ENCODE data around the gene EIF2B4.
"Not testable (repeated sequence)": the region's sequence is repeated elsewhere in the genome, so short reads cannot be mapped to it uniquely, and the experiment has no call there.

EIF2B4 gene

GRCh38 chr2:27378096-27378808 is 8.1 kb upstream of the EIF2B4 start:
- DNase-seq (ENCODE audit: low spot score) (no peak), FAIRE-seq (no peak)

- FAIRE-seq: no peak
- DNase-seq (ENCODE audit: low spot score): no peak
Measured at GRCh38 chr2:27377618-27378095, 7.5 kb upstream of the EIF2B4 start.

- FAIRE-seq (no peak), DNase-seq (ENCODE audit: low spot score) (no peak)
Measured at GRCh38 chr2:27376866-27377617, 6.9 kb upstream of the EIF2B4 start.

- DNase-seq (ENCODE audit: low spot score) (no peak), FAIRE-seq (no peak)
Measured at GRCh38 chr2:27376151-27376865, 6.2 kb upstream of the EIF2B4 start.

GRCh38 chr2:27375513-27376099 is 5.5 kb upstream of the EIF2B4 start:
- DNase-seq (ENCODE audit: low spot score): no peak
- FAIRE-seq: no peak

GRCh38 chr2:27373567-27373966 is 3.4 kb upstream of the EIF2B4 start:
- FAIRE-seq: no peak
- no peak for DNase-seq (ENCODE audit: low spot score)

GRCh38 chr2:27372937-27373336 is 2.8 kb upstream of the EIF2B4 start:
- FAIRE-seq: no peak
- DNase-seq (ENCODE audit: low spot score): no peak

GRCh38 chr2:27370816-27371620 is 880 bp upstream of the EIF2B4 start:
- FAIRE-seq (no peak), DNase-seq (ENCODE audit: low spot score) (peak; percentile 31)

GRCh38 chr2:27369471-27370025 is 590 bp downstream of the EIF2B4 start:
- peak; percentile 13 for DNase-seq (ENCODE audit: low spot score)
- no peak for FAIRE-seq

GRCh38 chr2:27363933-27364332 is 6.2 kb downstream of the EIF2B4 start:
- DNase-seq (ENCODE audit: low spot score) (no peak), FAIRE-seq (no peak)

GRCh38 chr2:27362678-27363420 is 7.3 kb downstream of the EIF2B4 start:
- DNase-seq (ENCODE audit: low spot score) (no peak), FAIRE-seq (no peak)

- FAIRE-seq: peak; percentile 47
- DNase-seq (ENCODE audit: low spot score): peak; percentile 91
Measured at GRCh38 chr2:27356382-27357181, 13.6 kb downstream of the EIF2B4 start, which contains the start of gene GTF3C2. Gene GTF3C2 (minus strand): TSS chr2:27356764. CDS start chr2:27343554, 13,210 bp downstream.

GRCh38 chr2:27356056-27356381 is 14.1 kb downstream of the EIF2B4 start:
- peak; percentile 46 for DNase-seq (ENCODE audit: low spot score)
- no peak for FAIRE-seq

GRCh38 chr2:27354597-27354927 is 15.6 kb downstream of the EIF2B4 start:
- no peak for FAIRE-seq

GRCh38 chr2:27353762-27354596 is 16.2 kb downstream of the EIF2B4 start:
- no peak for DNase-seq (ENCODE audit: low spot score)
- FAIRE-seq: no peak

More at GRCh38 chr2:27354597-27354927, 15.6 kb downstream of the EIF2B4 start:
- DNase-seq (ENCODE audit: low spot score): no peak

GRCh38 chr2:27353386-27353761 is 16.8 kb downstream of the EIF2B4 start:
- not testable (repeated sequence) for DNase-seq (ENCODE audit: low spot score); FAIRE-seq

GRCh38 chr2:27351802-27352598 is 18.1 kb downstream of the EIF2B4 start:
- FAIRE-seq: no peak
- DNase-seq (ENCODE audit: low spot score): no peak
